IMR-90 (cell line): ENCODE measurements around the gene SLC39A3. TPM values are rescaled to one million over a fixed set of nuclear protein-coding genes. Genes with fewer than 3 reads are reported as not detected.
A peak's percentile ranks its signal among the peaks of the same experiment; 100 is the strongest.

ENCODE experiments used
- ATAC-seq: fragments of 200-7000 bp; cut with Tn5 transposase; 2 replicates; pipeline ENCODE4 v1.9.1; 2020; ENCODE audit warnings: low read depth, mild to moderate bottlenecking, moderate library complexity
- BruUV-seq: library from RNA; stranded (reverse); fragments of 400-500 nt; replicated peaks from 2 replicates; lab custom pipeline; 2021; lab: Mats Ljungman, UMichigan
- CTCF ChIA-PET: fragments of 300-600 bp; formaldehyde crosslinking; extraction: SDS; loops from one replicate; lab custom pipeline; 2021; ENCODE audit warnings: antibody characterized with exemption; lab: Yijun Ruan, JAX
- POLR2A ChIA-PET: fragments of 300-600 bp; sonication (Branson Sonifier 250); formaldehyde crosslinking; loops from one replicate; lab custom pipeline; 2022; ENCODE audit warnings: antibody characterized with exemption; ENCODE audit not compliant: unreplicated experiment; lab: Charles Lee
- DNase-seq: peaks from one replicate; pipeline ENCODE4 v3.0.0; 2013
- H2AFZ ChIP-seq: replicated peaks from 2 replicates; pipeline ENCODE3; 2013; ENCODE audit warnings: low read length, mild to moderate bottlenecking; ENCODE audit not compliant: poor library complexity
- H2AK5ac ChIP-seq: 2 replicates; pipeline ENCODE4 v1.6.1; 2013; ENCODE audit warnings: low read depth, low read length, inconsistent platforms
- H2AK9ac ChIP-seq: replicated peaks from 2 replicates; pipeline ENCODE3; 2013; ENCODE audit warnings: mild to moderate bottlenecking, low read depth, low read length, moderate library complexity; ENCODE audit not compliant: poor library complexity
- H2BK120ac ChIP-seq: 2 replicates; pipeline ENCODE4 v1.6.1; 2013; ENCODE audit warnings: low read depth, low read length, inconsistent platforms
- H2BK15ac ChIP-seq: 3 replicates; pipeline ENCODE4 v1.6.1; 2013; ENCODE audit warnings: low read depth, low read length, inconsistent platforms
- H2BK20ac ChIP-seq: 2 replicates; pipeline ENCODE4 v1.6.1; 2013; ENCODE audit warnings: low read depth, mild to moderate bottlenecking, inconsistent platforms, low read length, moderate library complexity
- H2BK5ac ChIP-seq: 2 replicates; pipeline ENCODE4 v1.6.1; 2013; ENCODE audit warnings: mild to moderate bottlenecking, low read depth, low read length, inconsistent platforms; ENCODE audit not compliant: poor library complexity, severe bottlenecking
- H3K14ac ChIP-seq: replicated peaks from 2 replicates; pipeline ENCODE4 v1.6.1; 2013; ENCODE audit warnings: low read depth, low read length, inconsistent platforms
- H3K18ac ChIP-seq: 2 replicates; pipeline ENCODE4 v1.6.1; 2013; ENCODE audit warnings: low read depth, low read length, control low read depth
- H3K23ac ChIP-seq: 2 replicates; pipeline ENCODE4 v1.6.1; 2013; ENCODE audit warnings: low read depth, low read length, inconsistent platforms
- H3K27ac ChIP-seq: 2 replicates; pipeline ENCODE4 v1.5.1; 2013; ENCODE audit warnings: mild to moderate bottlenecking, control low read depth, low read length; ENCODE audit not compliant: insufficient read depth
- H3K27me3 ChIP-seq: 2 replicates; pipeline ENCODE4 v1.6.1; 2013; ENCODE audit warnings: low read length; ENCODE audit not compliant: control insufficient read depth, insufficient read depth
- H3K36me3 ChIP-seq: 2 replicates; pipeline ENCODE4 v1.6.1; 2013; ENCODE audit warnings: low read length, mixed read lengths; ENCODE audit not compliant: control insufficient read depth, insufficient read depth
- H3K4ac ChIP-seq: 2 replicates; pipeline ENCODE4 v1.6.1; 2013; ENCODE audit warnings: low read depth, low read length, inconsistent platforms
- H3K4me1 ChIP-seq: 2 replicates; pipeline ENCODE4 v1.6.1; 2013; ENCODE audit warnings: low read length, mixed read lengths; ENCODE audit not compliant: control insufficient read depth, insufficient read depth
- H3K4me2 ChIP-seq: 2 replicates; pipeline ENCODE4 v1.6.1; 2013; ENCODE audit warnings: low read depth, mild to moderate bottlenecking, control low read depth, low read length, moderate library complexity
- H3K4me3 ChIP-seq: 2 replicates; pipeline ENCODE4 v1.5.1; 2013; ENCODE audit warnings: low read depth, mild to moderate bottlenecking, control low read depth, low read length, moderate library complexity; ENCODE audit not compliant: insufficient read depth
- H3K56ac ChIP-seq: 2 replicates; pipeline ENCODE4 v1.6.1; 2013; ENCODE audit warnings: low read length, inconsistent platforms; ENCODE audit not compliant: insufficient read depth; ENCODE audit errors: extremely low read depth
- H3K79me1 ChIP-seq, 2 experiments: 2 replicates each; pipeline ENCODE4 v1.6.1; 2013; ENCODE audit warnings: low read length in 2 of 2, inconsistent platforms in 1 of 2, low read depth in 1 of 2
- H3K9ac ChIP-seq: 2 replicates; pipeline ENCODE4 v1.6.1; 2013; ENCODE audit warnings: low read depth, low read length, control low read depth
- H3K9me1 ChIP-seq: 2 replicates; pipeline ENCODE4 v1.6.1; 2013; ENCODE audit warnings: low read length, inconsistent platforms; ENCODE audit not compliant: insufficient read depth
- H3K9me3 ChIP-seq: 2 replicates; pipeline ENCODE4 v1.6.1; 2013; ENCODE audit warnings: low read length; ENCODE audit not compliant: control insufficient read depth, insufficient read depth
- H4K20me1 ChIP-seq: 2 replicates; pipeline ENCODE4 v1.6.1; 2013; ENCODE audit warnings: low read length, inconsistent platforms; ENCODE audit not compliant: insufficient read depth
- H4K5ac ChIP-seq: 2 replicates; pipeline ENCODE4 v1.6.1; 2013; ENCODE audit warnings: mild to moderate bottlenecking, low read depth, low read length, control low read depth
- H4K8ac ChIP-seq, 2 experiments: 2 replicates each; pipeline ENCODE4 v1.6.1; 2013; ENCODE audit warnings: low read depth in 2 of 2, low read length in 2 of 2, control low read depth in 1 of 2, inconsistent platforms in 1 of 2
- H4K91ac ChIP-seq: 2 replicates; pipeline ENCODE4 v1.6.1; 2013; ENCODE audit warnings: low read depth, low read length, inconsistent platforms; ENCODE audit not compliant: insufficient read depth
- BHLHE40 ChIP-seq: fragments of 150-350 bp; IDR thresholded peaks from 2 replicates; pipeline ENCODE4 v1.6.1; 2016; ENCODE audit warnings: mild to moderate bottlenecking, low read depth, low read length
- CHD1 ChIP-seq: IDR thresholded peaks from 2 replicates; pipeline ENCODE4 v1.6.1; 2012; ENCODE audit warnings: low read depth, low read length, improper control_type of control experiment
- FOS ChIP-seq: fragments of 150-350 bp; IDR thresholded peaks from 2 replicates; pipeline ENCODE4 v1.6.1; 2016; ENCODE audit warnings: low read depth, low read length
- MAFK ChIP-seq: IDR thresholded peaks from 2 replicates; pipeline ENCODE4 v1.6.1; 2012; ENCODE audit warnings: low read depth, low read length, improper control_type of control experiment
- MAZ ChIP-seq: IDR thresholded peaks from 2 replicates; pipeline ENCODE4 v1.6.1; 2012; ENCODE audit warnings: low read depth, mild to moderate bottlenecking, low read length, improper control_type of control experiment, moderate library complexity, borderline replicate concordance
- POLR2A ChIP-seq: IDR thresholded peaks from 2 replicates; pipeline ENCODE4 v1.6.1; 2012; ENCODE audit warnings: mild to moderate bottlenecking, low read depth, low read length
- RCOR1 ChIP-seq: IDR thresholded peaks from 2 replicates; pipeline ENCODE4 v1.6.1; 2012; ENCODE audit warnings: mild to moderate bottlenecking, low read length, improper control_type of control experiment; ENCODE audit not compliant: insufficient replicate concordance
- RFX5 ChIP-seq: IDR thresholded peaks from 2 replicates; pipeline ENCODE4 v1.8.0; 2012; ENCODE audit warnings: low read depth, mild to moderate bottlenecking, low read length, moderate library complexity
- SMC3 ChIP-seq: fragments of 150-350 bp; IDR thresholded peaks from 2 replicates; pipeline ENCODE4 v1.6.1; 2016; ENCODE audit warnings: low read depth, mild to moderate bottlenecking, antibody characterized with exemption, low read length, moderate library complexity
- WGBS, 2 experiments: methylation state at CpG; one replicate each; pipeline versions ENCODE4 v1.1.5 to v1.1.7; 2013; ENCODE audit warnings: missing lambda C conversion rate in 2 of 2; ENCODE audit not compliant: insufficient read length in 1 of 2; ENCODE audit errors: extremely low coverage in 2 of 2; 5-methylcytosine and 5-hydroxymethylcytosine counted together
- dilution Hi-C: fragments of 300-500 bp; cut with HindIII; formaldehyde crosslinking; loops from one replicate; pipeline ENCODE4 v1.14.3; 2018; ENCODE audit warnings: low sequenced_read_pairs; ENCODE audit not compliant: unreplicated experiment
- in situ Hi-C: fragments of 300-500 bp; cut with MboI; formaldehyde crosslinking; loops from 3 replicates; pipeline ENCODE4 v1.14.3; 2019; ENCODE audit warnings: low sequenced_read_pairs, inconsistent platforms, mixed read lengths
- intact Hi-C: fragments of 100-400 bp; cut with micrococcal nuclease; formaldehyde crosslinking; loops from 2 replicates; pipeline ENCODE4 v1.10.0; 2022
- polyA plus RNA-seq, 3 experiments: library from polyadenylated mRNA; depleted of rRNA; stranded (reverse); fragments of >200 nt; gene quantifications; 2 replicates each; pipeline ENCODE4 v1.2.3, GENCODE V29; 2012; ENCODE audit warnings: low replicate concordance in 1 of 3
- total RNA-seq: library from RNA; depleted of rRNA; stranded (reverse); fragments of >200 nt; gene quantifications from 2 replicates; pipeline ENCODE4 v1.2.3, GENCODE V29; 2012
- TF ChIP-seq, protein P1 (sequence below): conservative IDR thresholded peaks from 2 replicates; pipeline ENCODE4 v1.5.1; 2012; ENCODE audit warnings: mild to moderate bottlenecking, low read depth, low read length, improper control_type of control experiment
- TF ChIP-seq, protein P2 (sequence below): fragments of 150-350 bp; IDR thresholded peaks from 2 replicates; pipeline ENCODE4 v1.6.1; 2017; ENCODE audit warnings: mild to moderate bottlenecking, antibody characterized with exemption, low read length, low read depth
- TF ChIP-seq, protein P3 (sequence below): fragments of 150-350 bp; IDR thresholded peaks from 2 replicates; pipeline ENCODE4 v1.6.1; 2016; ENCODE audit warnings: low read depth, mild to moderate bottlenecking, low read length, moderate library complexity, borderline replicate concordance

The SLC39A3 gene
- total and polyA plus RNA-seq, 2 of the 4 experiments (the other 2 are of a cell fraction) = 12.4 to 38.2 TPM

DNA sequence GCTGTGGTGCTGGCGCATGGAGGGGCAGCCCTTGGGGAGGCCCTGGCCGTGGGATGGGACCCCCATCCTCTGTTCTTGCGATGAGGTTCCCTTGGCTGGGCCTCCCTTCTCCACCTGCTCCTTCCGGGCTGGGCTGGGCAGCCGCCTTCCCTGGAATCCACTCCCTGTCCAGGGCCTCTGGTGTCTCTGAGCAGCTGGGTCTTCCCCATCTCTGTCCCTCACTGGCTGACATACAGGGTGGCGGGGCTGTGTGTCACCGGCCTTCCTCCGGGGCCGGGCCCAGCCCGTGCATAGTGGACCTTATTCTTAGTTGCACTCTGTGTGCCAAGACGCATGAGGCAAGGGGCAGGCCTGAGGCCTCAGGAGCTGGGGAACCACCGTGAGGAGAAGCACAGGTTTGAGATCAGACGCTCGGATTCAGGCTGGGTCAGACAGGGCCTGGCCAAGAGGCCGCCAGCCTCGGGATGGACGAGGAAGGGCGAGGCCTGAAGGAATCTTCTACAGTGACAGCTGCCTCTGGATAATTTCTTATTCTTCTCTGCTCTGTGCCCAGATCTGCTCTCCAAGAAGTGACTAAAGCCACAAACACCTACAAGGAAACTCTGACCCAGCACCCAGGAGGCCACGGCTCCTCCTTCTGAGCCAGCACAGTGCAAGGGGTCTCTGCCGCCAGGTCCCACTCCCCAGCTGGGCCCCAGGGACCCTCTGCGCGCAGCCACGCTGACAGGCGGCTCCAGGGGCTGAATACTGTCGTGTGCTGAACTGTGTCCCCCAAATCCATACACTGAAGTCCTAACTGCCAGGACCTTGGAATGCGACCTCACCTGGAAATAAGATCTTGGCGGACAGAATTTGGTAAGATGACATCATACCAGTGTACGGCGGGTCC lies 32.2 kb upstream of the SLC39A3 start:
- dilution Hi-C loops = no loop called here
- Histone ChIP-seq H3K27ac (no peak overlapping the region), H2AFZ (no peak overlapping the region), H2BK5ac (no peak overlapping the region), H3K27me3 (no peaks in the 10 kb centered on the region), H2BK120ac (no peak overlapping the region), H3K4me2 (no peak overlapping the region), H3K4ac (no peak overlapping the region), H4K91ac (no peak overlapping the region), H3K4me3 (no peak overlapping the region), H2BK20ac (no peak overlapping the region), H3K36me3 (peaks cover 16% of the 10 kb centered on the region; the same call in 1 of the 2 replicates), H2AK9ac (peak overlapping the region; percentile 65), H2AK5ac (no peak overlapping the region; the same call in 1 of the 2 replicates), H3K56ac (no peak overlapping the region), H3K23ac (no peak overlapping the region), H3K9me1 (peaks cover 6% of the 10 kb centered on the region; the same call in 1 of the 2 replicates), H3K9me3 (no peaks in the 10 kb centered on the region), H3K4me1 (peaks cover 2% of the 10 kb centered on the region; the same call in 1 of the 2 replicates), H3K14ac (no peak overlapping the region), H4K5ac (no peak overlapping the region), H4K8ac (no peak overlapping the region), H3K9ac (no peak overlapping the region), H3K79me1 (peaks cover 0 to 70% of the 10 kb centered on the region in 2 experiments; a peak in 2 of 4 replicates), H2BK15ac (no peak overlapping the region), H4K20me1 (peaks cover 79% of the 10 kb centered on the region), H3K18ac (no peak overlapping the region)
- WGBS, 2 experiments = 88% methylated on average over 20 of the region's 29 CpGs; no CpG with 5 or more reads in 1 of the 2 experiments
- DNase-seq (no peak), ATAC-seq (no peak)
- ChIA-PET POLR2A (no interaction called here), CTCF (no interaction called here)
- no TSS peak for BruUV-seq
- intact Hi-C loops = no loop called here
- TF ChIP-seq CHD1 (no peak), RCOR1 (no peak), FOS (no peak), SMC3 (no peak), BHLHE40 (no peak), MAFK (no peak), POLR2A (no peak), RFX5 (no peak), MAZ (no peak)
- TF ChIP-seq, protein P1, sequence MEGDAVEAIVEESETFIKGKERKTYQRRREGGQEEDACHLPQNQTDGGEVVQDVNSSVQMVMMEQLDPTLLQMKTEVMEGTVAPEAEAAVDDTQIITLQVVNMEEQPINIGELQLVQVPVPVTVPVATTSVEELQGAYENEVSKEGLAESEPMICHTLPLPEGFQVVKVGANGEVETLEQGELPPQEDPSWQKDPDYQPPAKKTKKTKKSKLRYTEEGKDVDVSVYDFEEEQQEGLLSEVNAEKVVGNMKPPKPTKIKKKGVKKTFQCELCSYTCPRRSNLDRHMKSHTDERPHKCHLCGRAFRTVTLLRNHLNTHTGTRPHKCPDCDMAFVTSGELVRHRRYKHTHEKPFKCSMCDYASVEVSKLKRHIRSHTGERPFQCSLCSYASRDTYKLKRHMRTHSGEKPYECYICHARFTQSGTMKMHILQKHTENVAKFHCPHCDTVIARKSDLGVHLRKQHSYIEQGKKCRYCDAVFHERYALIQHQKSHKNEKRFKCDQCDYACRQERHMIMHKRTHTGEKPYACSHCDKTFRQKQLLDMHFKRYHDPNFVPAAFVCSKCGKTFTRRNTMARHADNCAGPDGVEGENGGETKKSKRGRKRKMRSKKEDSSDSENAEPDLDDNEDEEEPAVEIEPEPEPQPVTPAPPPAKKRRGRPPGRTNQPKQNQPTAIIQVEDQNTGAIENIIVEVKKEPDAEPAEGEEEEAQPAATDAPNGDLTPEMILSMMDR = no peak
- TF ChIP-seq, protein P2, sequence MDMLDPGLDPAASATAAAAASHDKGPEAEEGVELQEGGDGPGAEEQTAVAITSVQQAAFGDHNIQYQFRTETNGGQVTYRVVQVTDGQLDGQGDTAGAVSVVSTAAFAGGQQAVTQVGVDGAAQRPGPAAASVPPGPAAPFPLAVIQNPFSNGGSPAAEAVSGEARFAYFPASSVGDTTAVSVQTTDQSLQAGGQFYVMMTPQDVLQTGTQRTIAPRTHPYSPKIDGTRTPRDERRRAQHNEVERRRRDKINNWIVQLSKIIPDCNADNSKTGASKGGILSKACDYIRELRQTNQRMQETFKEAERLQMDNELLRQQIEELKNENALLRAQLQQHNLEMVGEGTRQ = no peak
- TF ChIP-seq, protein P3, sequence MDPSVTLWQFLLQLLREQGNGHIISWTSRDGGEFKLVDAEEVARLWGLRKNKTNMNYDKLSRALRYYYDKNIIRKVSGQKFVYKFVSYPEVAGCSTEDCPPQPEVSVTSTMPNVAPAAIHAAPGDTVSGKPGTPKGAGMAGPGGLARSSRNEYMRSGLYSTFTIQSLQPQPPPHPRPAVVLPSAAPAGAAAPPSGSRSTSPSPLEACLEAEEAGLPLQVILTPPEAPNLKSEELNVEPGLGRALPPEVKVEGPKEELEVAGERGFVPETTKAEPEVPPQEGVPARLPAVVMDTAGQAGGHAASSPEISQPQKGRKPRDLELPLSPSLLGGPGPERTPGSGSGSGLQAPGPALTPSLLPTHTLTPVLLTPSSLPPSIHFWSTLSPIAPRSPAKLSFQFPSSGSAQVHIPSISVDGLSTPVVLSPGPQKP = no peak
- in situ Hi-C loops = no loop called here
